Measurements from ENCODE around the gene MAPK8IP2.
A peak's percentile ranks its signal among the peaks of the same experiment; 100 is the strongest.
"Not testable (repeated sequence)": the region's sequence is repeated elsewhere in the genome, so short reads cannot be mapped to it uniquely, and the experiment has no call there.

MAPK8IP2 gene

GRCh38 chr22:50612528-50613221 is 12.1 kb downstream of the MAPK8IP2 start:
- H3K4me3 ChIP-seq (ENCODE audit: control insufficient read depth, low read depth, low read length): no peak overlapping the region
- no peak for TF ChIP-seq CTCF (conservative IDR thresholded peaks at IDR 0.05; ENCODE audit: control insufficient read depth, insufficient read depth, low read depth, low read length)
- DNase-seq (ENCODE audit: low read depth): no peak

- no peak overlapping the region for H3K4me3 ChIP-seq (ENCODE audit: control insufficient read depth, low read depth, low read length)
- no peak for TF ChIP-seq CTCF (conservative IDR thresholded peaks at IDR 0.05; ENCODE audit: control insufficient read depth, insufficient read depth, low read depth, low read length)
- DNase-seq (ENCODE audit: low read depth): peak; percentile 50
These were observed 12.8 kb downstream of the MAPK8IP2 start for GRCh38 chr22:50613291-50613981.

- not testable (repeated sequence) for DNase-seq (ENCODE audit: low read depth); H3K4me3 ChIP-seq (ENCODE audit: control insufficient read depth, low read depth, low read length)
These were observed 13.7 kb downstream of the MAPK8IP2 start for GRCh38 chr22:50614296-50614695.

GRCh38 chr22:50620593-50621355 is 20.2 kb downstream of the MAPK8IP2 start:
- H3K4me3 ChIP-seq (ENCODE audit: control insufficient read depth, low read depth, low read length): no peak overlapping the region
- no peak for TF ChIP-seq CTCF (conservative IDR thresholded peaks at IDR 0.05; ENCODE audit: control insufficient read depth, insufficient read depth, low read depth, low read length)
- DNase-seq (ENCODE audit: low read depth): peak; percentile 17

- no peak for TF ChIP-seq CTCF (conservative IDR thresholded peaks at IDR 0.05; ENCODE audit: control insufficient read depth, insufficient read depth, low read depth, low read length)
- H3K4me3 ChIP-seq (ENCODE audit: control insufficient read depth, low read depth, low read length): no peak overlapping the region
- no peak for DNase-seq (ENCODE audit: low read depth)
These were observed 20.8 kb downstream of the MAPK8IP2 start for GRCh38 chr22:50621356-50621880.

- TF ChIP-seq CTCF (conservative IDR thresholded peaks at IDR 0.05; ENCODE audit: control insufficient read depth, insufficient read depth, low read depth, low read length): peak; percentile 1
- H3K4me3 ChIP-seq (ENCODE audit: control insufficient read depth, low read depth, low read length): no peak overlapping the region
- DNase-seq (ENCODE audit: low read depth): no peak
These were observed 21.5 kb downstream of the MAPK8IP2 start for GRCh38 chr22:50621948-50622722.

Measured in fibroblast of mammary gland (primary cell).